SK-N-SH (cell line): Measurements from ENCODE around the gene CDR2. TPM values are rescaled to one million over a fixed set of nuclear protein-coding genes. Genes with fewer than 3 reads are reported as not detected.

Experiments used
- CTCF ChIA-PET: fragments of 300-600, 350-600 bp; formaldehyde crosslinking; extraction: SDS; loops from one replicate; lab custom pipeline; 2021; lab: Yijun Ruan, JAX
- POLR2A ChIA-PET: fragments of 350-600 bp; sonication (Branson Sonifier 250); formaldehyde crosslinking; extraction: SDS; loops from one replicate; lab custom pipeline; 2020; ENCODE audit warnings: antibody characterized with exemption, inconsistent platforms; lab: Yijun Ruan, JAX
- DNase-seq: peaks from one replicate; pipeline ENCODE4 v3.0.0; 2012
- H2AFZ ChIP-seq: fragments of 200-600 bp; sonication (generic); 2 replicates; pipeline ENCODE4 v1.8.1; 2016; ENCODE audit warnings: antibody characterized with exemption, mild to moderate bottlenecking, low read depth
- H3F3A ChIP-seq: fragments of 200-600 bp; sonication (generic); replicated peaks from 2 replicates; pipeline ENCODE3; 2016; ENCODE audit warnings: antibody characterized with exemption, mild to moderate bottlenecking; ENCODE audit not compliant: insufficient read depth
- H3K27ac ChIP-seq, 2 experiments: fragments of 200-500 bp in 1 of 2; fragments of 200-600 bp in 1 of 2; sonication (Bioruptor generic) in 1 of 2; sonication (generic), shearing (Covaris generic) in 1 of 2; 2 replicates each; pipeline versions ENCODE4 v1.5.1 to v1.6.1; 2014 to 2016; ENCODE audit warnings: low read depth in 2 of 2, inconsistent platforms in 1 of 2, low read length in 1 of 2, mild to moderate bottlenecking in 1 of 2, mixed read lengths in 1 of 2
- H3K27me3 ChIP-seq: fragments of 200-600 bp; sonication (generic), shearing (Covaris generic); 2 replicates; pipeline ENCODE4 v1.6.1; 2016; ENCODE audit warnings: mixed run types; ENCODE audit not compliant: insufficient read depth
- H3K36me3 ChIP-seq, 2 experiments: fragments of 200-500 bp in 1 of 2; fragments of 200-600 bp in 1 of 2; sonication (Bioruptor generic) in 1 of 2; sonication (generic) in 1 of 2; replicated peaks in 1 of 2; 2 replicates each; pipeline versions ENCODE3 to v1.5.1; 2014 to 2016; ENCODE audit warnings: low read length in 1 of 2, mild to moderate bottlenecking in 1 of 2; ENCODE audit not compliant: insufficient read depth in 2 of 2, control insufficient read depth in 1 of 2
- H3K4me1 ChIP-seq, 2 experiments: fragments of 200-500 bp in 1 of 2; fragments of 200-600 bp in 1 of 2; sonication (Bioruptor generic) in 1 of 2; sonication (generic), shearing (Covaris generic) in 1 of 2; 2 replicates each; pipeline versions ENCODE4 v1.5.1 to v1.6.1; 2014 to 2016; ENCODE audit warnings: low read depth in 1 of 2, low read length in 1 of 2, mixed run types in 1 of 2; ENCODE audit not compliant: insufficient read depth in 2 of 2, control insufficient read depth in 1 of 2
- H3K4me2 ChIP-seq: fragments of 200-600 bp; sonication (generic), shearing (Covaris generic); 2 replicates; pipeline ENCODE4 v1.6.1; 2017; ENCODE audit warnings: mixed run types
- H3K4me3 ChIP-seq, 2 experiments: fragments of 200-500 bp in 1 of 2; fragments of 200-600 bp in 1 of 2; sonication (Bioruptor generic) in 1 of 2; sonication (generic), shearing (Covaris generic) in 1 of 2; 2 replicates each; pipeline versions ENCODE4 v1.5.1 to v1.8.1; 2014 to 2016; ENCODE audit warnings: low read depth in 2 of 2, inconsistent platforms in 1 of 2, low read length in 1 of 2, mild to moderate bottlenecking in 1 of 2, mixed read lengths in 1 of 2, moderate library complexity in 1 of 2
- H3K79me2 ChIP-seq: fragments of 200-600 bp; sonication (generic); 2 replicates; pipeline ENCODE4 v1.8.1; 2017; ENCODE audit warnings: mild to moderate bottlenecking; ENCODE audit not compliant: insufficient read depth
- H3K9ac ChIP-seq: fragments of 200-600 bp; sonication (generic); 2 replicates; pipeline ENCODE4 v1.6.1; 2017; ENCODE audit warnings: mixed run types
- H3K9me2 ChIP-seq: fragments of 200-600 bp; sonication (generic); 2 replicates; pipeline ENCODE4 v1.6.1; 2017; ENCODE audit warnings: mixed run types
- H3K9me3 ChIP-seq: fragments of 200-600 bp; sonication (generic); 2 replicates; pipeline ENCODE4 v1.6.1; 2017; ENCODE audit warnings: mixed run types, mild to moderate bottlenecking, moderate library complexity
- H4K20me1 ChIP-seq: fragments of 200-600 bp; sonication (generic); 2 replicates; pipeline ENCODE4 v1.6.1; 2017; ENCODE audit warnings: mild to moderate bottlenecking, mixed run types; ENCODE audit not compliant: insufficient read depth
- ELF1 ChIP-seq: IDR thresholded peaks from 2 replicates; pipeline ENCODE4 v1.4.0; 2012
- NRF1 ChIP-seq: IDR thresholded peaks from 2 replicates; pipeline ENCODE4 v1.6.1; 2012; ENCODE audit warnings: low read depth, mild to moderate bottlenecking, low read length
- POLR2AphosphoS5 ChIP-seq: IDR thresholded peaks from 2 replicates; pipeline ENCODE4 v1.6.1; 2012; ENCODE audit warnings: low read depth, low read length
- RAD21 ChIP-seq: IDR thresholded peaks from 2 replicates; pipeline ENCODE4 v1.6.1; 2012; ENCODE audit warnings: mild to moderate bottlenecking, low read length
- RFX5 ChIP-seq: IDR thresholded peaks from 2 replicates; pipeline ENCODE4 v1.6.1; 2012; ENCODE audit warnings: mild to moderate bottlenecking, improper control_type of control experiment, low read length
- RXRA ChIP-seq: IDR thresholded peaks from 2 replicates; pipeline ENCODE4 v1.4.0; 2012; ENCODE audit warnings: low read depth, mild to moderate bottlenecking, borderline replicate concordance
- SIN3A ChIP-seq: IDR thresholded peaks from 2 replicates; pipeline ENCODE4 v1.6.1; 2012; ENCODE audit warnings: low read depth, mild to moderate bottlenecking, low read length, moderate library complexity, borderline replicate concordance
- TAF1 ChIP-seq: IDR thresholded peaks from 2 replicates; pipeline ENCODE4 v1.6.1; 2012; ENCODE audit warnings: low read depth, mild to moderate bottlenecking, low read length, moderate library complexity, borderline replicate concordance
- YY1 ChIP-seq: IDR thresholded peaks from 2 replicates; pipeline ENCODE4 v1.4.0; 2012; ENCODE audit warnings: low read depth, mild to moderate bottlenecking
- WGBS: methylation state at CpG from one replicate; pipeline ENCODE4 v1.1.6; 2017; ENCODE audit warnings: low lambda C conversion rate; 5-methylcytosine and 5-hydroxymethylcytosine counted together
- polyA plus RNA-seq, 3 experiments: library from polyadenylated mRNA; depleted of rRNA; stranded (reverse); fragments of >200 nt; gene quantifications; 2 replicates each; pipeline ENCODE4 v1.2.3, GENCODE V29; 2012
- TF ChIP-seq, protein P1 (sequence below): IDR thresholded peaks from 2 replicates; pipeline ENCODE4 v1.6.1; 2012; ENCODE audit warnings: mild to moderate bottlenecking, low read depth, low read length, moderate library complexity
- TF ChIP-seq, protein P2 (sequence below): fragments of 200-600 bp; sonication (generic); IDR thresholded peaks from 2 replicates; pipeline ENCODE4 v1.6.1; 2017; ENCODE audit warnings: antibody characterized with exemption, mild to moderate bottlenecking, moderate library complexity
- TF ChIP-seq, protein P3 (sequence below): IDR thresholded peaks from 2 replicates; pipeline ENCODE4 v1.4.0; 2012; ENCODE audit warnings: low read depth, borderline replicate concordance
- TF ChIP-seq, protein P4 (sequence below): fragments of 150-350 bp; IDR thresholded peaks from 2 replicates; pipeline ENCODE4 v1.6.1; 2016; ENCODE audit warnings: mild to moderate bottlenecking, low read depth, low read length
- TF ChIP-seq, protein P5 (sequence below): IDR thresholded peaks from 2 replicates; pipeline ENCODE4 v1.4.0; 2012; ENCODE audit warnings: low read depth, borderline replicate concordance

The CDR2 gene
- polyA plus RNA-seq, 1 of the 3 experiments (the other 2 are of a cell fraction): 30.3 TPM

DNA sequence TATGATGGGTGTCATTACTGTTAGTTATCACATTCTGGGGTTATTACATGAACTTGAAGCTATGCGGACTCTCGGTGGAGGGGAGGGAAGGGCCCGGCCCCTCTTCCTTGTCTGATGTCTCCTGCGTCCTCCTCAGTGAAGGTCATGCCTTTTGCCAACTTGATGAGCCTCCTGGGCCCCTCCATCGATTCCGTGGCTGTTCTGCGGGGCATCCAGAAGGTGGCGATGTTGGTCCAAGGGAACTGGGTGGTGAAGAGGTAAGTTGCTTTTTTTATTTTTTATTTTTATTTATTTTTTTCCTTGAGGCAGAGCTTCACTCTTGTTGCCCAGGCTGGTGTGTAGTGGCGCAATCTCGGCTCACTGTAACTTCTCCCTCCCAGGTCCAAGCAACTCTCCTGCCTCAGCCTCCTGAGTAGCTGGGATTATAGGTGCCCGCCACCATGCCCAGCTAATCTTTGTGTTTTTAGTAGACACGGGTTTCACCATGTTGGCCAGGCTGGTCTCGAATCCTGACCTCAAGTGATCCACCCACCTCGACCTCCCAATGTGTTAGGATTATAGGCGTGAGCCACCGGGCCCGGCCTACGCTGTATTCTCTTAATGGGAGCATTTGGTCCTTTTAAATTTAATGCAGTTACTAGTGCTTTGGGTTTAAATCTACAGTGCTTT, 55.6 kb downstream of the CDR2 start:
- 87% methylated on average over 18 of the region's 18 CpGs for WGBS
- CTCF ChIA-PET: interaction anchor here (0.8 to 4.3 kb wide), 8 partner anchors 10 to 1162 kb away, joined by 3 to 24 read pairs (median 4); partner anchors contain the start of genes EEF2K and LDAF1

More for the DNA sequence above, 55.6 kb downstream of the CDR2 start:
- Histone ChIP-seq H2AFZ (no peak overlapping the region), H3F3A (no peaks in the 10 kb centered on the region), H3K27me3 (no peaks in the 10 kb centered on the region), H3K4me1 (peaks cover 0 to 3% of the 10 kb centered on the region in 2 experiments; a peak in 1 of 4 replicates), H3K9me2 (no peaks in the 10 kb centered on the region), H3K27ac (no peak overlapping the region)
- POLR2A ChIA-PET: no interaction called here
- TF ChIP-seq, protein P1, sequence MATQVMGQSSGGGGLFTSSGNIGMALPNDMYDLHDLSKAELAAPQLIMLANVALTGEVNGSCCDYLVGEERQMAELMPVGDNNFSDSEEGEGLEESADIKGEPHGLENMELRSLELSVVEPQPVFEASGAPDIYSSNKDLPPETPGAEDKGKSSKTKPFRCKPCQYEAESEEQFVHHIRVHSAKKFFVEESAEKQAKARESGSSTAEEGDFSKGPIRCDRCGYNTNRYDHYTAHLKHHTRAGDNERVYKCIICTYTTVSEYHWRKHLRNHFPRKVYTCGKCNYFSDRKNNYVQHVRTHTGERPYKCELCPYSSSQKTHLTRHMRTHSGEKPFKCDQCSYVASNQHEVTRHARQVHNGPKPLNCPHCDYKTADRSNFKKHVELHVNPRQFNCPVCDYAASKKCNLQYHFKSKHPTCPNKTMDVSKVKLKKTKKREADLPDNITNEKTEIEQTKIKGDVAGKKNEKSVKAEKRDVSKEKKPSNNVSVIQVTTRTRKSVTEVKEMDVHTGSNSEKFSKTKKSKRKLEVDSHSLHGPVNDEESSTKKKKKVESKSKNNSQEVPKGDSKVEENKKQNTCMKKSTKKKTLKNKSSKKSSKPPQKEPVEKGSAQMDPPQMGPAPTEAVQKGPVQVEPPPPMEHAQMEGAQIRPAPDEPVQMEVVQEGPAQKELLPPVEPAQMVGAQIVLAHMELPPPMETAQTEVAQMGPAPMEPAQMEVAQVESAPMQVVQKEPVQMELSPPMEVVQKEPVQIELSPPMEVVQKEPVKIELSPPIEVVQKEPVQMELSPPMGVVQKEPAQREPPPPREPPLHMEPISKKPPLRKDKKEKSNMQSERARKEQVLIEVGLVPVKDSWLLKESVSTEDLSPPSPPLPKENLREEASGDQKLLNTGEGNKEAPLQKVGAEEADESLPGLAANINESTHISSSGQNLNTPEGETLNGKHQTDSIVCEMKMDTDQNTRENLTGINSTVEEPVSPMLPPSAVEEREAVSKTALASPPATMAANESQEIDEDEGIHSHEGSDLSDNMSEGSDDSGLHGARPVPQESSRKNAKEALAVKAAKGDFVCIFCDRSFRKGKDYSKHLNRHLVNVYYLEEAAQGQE: no peak
- no peak for TF ChIP-seq RFX5
- TF ChIP-seq ELF1: no peak
- no peak for TF ChIP-seq RXRA
- TF ChIP-seq TAF1: no peak
- TF ChIP-seq NRF1: no peak
- TF ChIP-seq, protein P2, sequence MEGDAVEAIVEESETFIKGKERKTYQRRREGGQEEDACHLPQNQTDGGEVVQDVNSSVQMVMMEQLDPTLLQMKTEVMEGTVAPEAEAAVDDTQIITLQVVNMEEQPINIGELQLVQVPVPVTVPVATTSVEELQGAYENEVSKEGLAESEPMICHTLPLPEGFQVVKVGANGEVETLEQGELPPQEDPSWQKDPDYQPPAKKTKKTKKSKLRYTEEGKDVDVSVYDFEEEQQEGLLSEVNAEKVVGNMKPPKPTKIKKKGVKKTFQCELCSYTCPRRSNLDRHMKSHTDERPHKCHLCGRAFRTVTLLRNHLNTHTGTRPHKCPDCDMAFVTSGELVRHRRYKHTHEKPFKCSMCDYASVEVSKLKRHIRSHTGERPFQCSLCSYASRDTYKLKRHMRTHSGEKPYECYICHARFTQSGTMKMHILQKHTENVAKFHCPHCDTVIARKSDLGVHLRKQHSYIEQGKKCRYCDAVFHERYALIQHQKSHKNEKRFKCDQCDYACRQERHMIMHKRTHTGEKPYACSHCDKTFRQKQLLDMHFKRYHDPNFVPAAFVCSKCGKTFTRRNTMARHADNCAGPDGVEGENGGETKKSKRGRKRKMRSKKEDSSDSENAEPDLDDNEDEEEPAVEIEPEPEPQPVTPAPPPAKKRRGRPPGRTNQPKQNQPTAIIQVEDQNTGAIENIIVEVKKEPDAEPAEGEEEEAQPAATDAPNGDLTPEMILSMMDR: peak; percentile 66
- no peak for TF ChIP-seq YY1
- TF ChIP-seq, protein P3, sequence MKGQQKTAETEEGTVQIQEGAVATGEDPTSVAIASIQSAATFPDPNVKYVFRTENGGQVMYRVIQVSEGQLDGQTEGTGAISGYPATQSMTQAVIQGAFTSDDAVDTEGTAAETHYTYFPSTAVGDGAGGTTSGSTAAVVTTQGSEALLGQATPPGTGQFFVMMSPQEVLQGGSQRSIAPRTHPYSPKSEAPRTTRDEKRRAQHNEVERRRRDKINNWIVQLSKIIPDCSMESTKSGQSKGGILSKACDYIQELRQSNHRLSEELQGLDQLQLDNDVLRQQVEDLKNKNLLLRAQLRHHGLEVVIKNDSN: no peak
- TF ChIP-seq, protein P4, sequence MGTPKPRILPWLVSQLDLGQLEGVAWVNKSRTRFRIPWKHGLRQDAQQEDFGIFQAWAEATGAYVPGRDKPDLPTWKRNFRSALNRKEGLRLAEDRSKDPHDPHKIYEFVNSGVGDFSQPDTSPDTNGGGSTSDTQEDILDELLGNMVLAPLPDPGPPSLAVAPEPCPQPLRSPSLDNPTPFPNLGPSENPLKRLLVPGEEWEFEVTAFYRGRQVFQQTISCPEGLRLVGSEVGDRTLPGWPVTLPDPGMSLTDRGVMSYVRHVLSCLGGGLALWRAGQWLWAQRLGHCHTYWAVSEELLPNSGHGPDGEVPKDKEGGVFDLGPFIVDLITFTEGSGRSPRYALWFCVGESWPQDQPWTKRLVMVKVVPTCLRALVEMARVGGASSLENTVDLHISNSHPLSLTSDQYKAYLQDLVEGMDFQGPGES: no peak
- TF ChIP-seq SIN3A: no peak
- TF ChIP-seq POLR2AphosphoS5: no peak
- TF ChIP-seq, protein P5, sequence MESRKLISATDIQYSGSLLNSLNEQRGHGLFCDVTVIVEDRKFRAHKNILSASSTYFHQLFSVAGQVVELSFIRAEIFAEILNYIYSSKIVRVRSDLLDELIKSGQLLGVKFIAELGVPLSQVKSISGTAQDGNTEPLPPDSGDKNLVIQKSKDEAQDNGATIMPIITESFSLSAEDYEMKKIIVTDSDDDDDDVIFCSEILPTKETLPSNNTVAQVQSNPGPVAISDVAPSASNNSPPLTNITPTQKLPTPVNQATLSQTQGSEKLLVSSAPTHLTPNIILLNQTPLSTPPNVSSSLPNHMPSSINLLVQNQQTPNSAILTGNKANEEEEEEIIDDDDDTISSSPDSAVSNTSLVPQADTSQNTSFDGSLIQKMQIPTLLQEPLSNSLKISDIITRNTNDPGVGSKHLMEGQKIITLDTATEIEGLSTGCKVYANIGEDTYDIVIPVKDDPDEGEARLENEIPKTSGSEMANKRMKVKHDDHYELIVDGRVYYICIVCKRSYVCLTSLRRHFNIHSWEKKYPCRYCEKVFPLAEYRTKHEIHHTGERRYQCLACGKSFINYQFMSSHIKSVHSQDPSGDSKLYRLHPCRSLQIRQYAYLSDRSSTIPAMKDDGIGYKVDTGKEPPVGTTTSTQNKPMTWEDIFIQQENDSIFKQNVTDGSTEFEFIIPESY: no peak
- peak; percentile 22; the same call in 1 of the 2 replicates for TF ChIP-seq RAD21
- TF ChIP-seq, all 33 proteins: peak for 2
- Histone ChIP-seq H3K4me3 (no peak overlapping the region), H3K36me3 (peaks cover 9 to 50% of the 10 kb centered on the region in 2 experiments), H3K79me2 (no peaks in the 10 kb centered on the region; the same call in 1 of the 2 replicates), H4K20me1 (0 out of 2 replicates have a peak, but pooled peaks cover 5% of the 10 kb centered on the region), H3K9ac (no peak overlapping the region), H3K9me3 (no peaks in the 10 kb centered on the region), H3K4me2 (no peak overlapping the region)
- peak; percentile 54 for DNase-seq
